HG03159 (cell line): ENCODE results near the gene HERC2.
"Not testable (repeated sequence)": the region's sequence is repeated elsewhere in the genome, so short reads cannot be mapped to it uniquely, and the experiment has no call there.

Experiments
- ATAC-seq: cut with Tn5 transposase; IDR thresholded peaks from one replicate; pipeline ENCODE4 v1.9.1; 2021; ENCODE audit warnings: mild to moderate bottlenecking, moderate library complexity; ENCODE audit not compliant: unreplicated experiment

The HERC2 gene

DNA sequence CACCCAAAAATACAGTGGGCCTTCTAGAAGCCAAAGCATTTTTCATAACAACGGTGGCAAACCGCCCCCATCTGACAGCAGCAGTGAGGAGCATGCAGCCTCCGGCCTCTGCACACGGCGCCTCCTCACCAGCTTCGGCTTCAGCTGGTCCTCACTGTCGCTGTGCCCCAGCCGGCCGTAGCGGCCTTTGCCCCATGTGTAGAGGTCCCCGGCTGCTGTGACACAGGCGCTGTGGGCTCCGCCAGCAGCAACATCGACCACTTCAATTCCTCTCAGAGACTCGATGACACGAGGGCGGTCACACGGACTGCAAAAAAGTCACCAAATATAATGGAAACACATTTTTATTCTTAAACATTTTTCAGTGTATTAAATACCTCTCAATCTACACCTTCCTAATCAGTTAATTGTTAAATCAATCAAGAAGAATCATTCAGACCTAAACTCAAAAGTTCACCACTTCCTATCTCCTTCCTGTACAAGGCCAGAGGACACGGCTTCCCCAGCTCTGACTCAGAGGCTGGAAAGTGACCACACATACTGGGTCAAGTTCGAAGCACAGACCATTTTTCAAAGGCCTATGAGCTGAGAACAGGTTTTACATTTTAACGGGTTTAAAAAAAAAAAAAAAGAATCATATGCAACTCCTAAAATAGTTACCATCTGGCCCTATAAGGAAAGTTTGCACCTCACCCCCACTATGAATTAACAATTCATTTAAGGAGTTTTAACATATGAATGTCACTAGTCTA is 189.3 kb downstream of the HERC2 start:
- ATAC-seq, result no peak

DNA sequence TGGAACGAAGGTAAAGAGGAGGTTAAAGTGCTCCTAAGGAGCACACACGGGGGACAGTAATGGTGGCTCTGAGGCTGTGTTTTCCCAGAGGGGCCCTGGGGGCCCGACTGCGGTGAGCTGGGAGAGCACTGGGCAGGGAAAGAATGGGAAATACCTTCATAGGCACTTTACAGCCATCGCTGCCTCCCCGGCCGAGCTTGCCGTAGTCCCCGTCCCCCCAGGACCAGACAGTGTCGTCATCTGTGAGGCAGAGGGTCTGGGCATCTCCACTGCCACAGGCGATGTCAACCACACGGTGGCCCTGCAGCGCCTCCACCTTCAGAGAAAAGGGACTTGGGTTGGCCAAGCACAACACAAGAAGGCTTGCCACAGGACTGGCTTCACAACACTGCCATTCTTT is 190.0 kb downstream of the HERC2 start:
- ATAC-seq, result no peak

DNA sequence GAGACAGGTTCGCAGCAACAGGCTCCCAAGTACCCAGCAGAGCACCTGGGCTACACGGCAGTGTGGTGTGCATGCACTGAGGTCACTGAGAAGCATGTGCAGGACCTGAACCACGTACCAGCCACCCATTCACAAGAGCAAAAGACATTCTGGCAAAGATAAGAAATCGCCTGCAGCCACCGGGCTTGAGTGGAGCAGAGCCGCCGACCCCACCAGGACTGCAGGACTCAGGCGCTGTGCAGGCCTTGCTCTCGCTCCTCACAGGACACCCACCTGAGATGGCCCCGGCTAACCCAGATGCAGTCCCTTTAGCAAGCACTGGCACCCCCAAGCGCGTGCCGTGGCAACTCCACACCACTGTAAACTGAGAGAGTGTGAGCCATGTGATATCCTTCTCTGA is 190.6 kb downstream of the HERC2 start:
- ATAC-seq, result no peak

- ATAC-seq, result no peak
Measured at GRCh38 chr15:28130651-28131050, 191.3 kb downstream of the HERC2 start.

- no peak for ATAC-seq
Measured at GRCh38 chr15:28129231-28129848, 192.6 kb downstream of the HERC2 start.

GRCh38 chr15:28128031-28128430 is 193.9 kb downstream of the HERC2 start:
- ATAC-seq, result no peak

GRCh38 chr15:28127036-28127435 is 194.9 kb downstream of the HERC2 start:
- no peak for ATAC-seq

- no peak for ATAC-seq
Measured at GRCh38 chr15:28125673-28126651, 196.0 kb downstream of the HERC2 start.

- ATAC-seq, result no peak
Measured at GRCh38 chr15:28124841-28125240, 197.1 kb downstream of the HERC2 start.

GRCh38 chr15:28123408-28124023 is 198.5 kb downstream of the HERC2 start:
- peak; percentile 78 for ATAC-seq

DNA sequence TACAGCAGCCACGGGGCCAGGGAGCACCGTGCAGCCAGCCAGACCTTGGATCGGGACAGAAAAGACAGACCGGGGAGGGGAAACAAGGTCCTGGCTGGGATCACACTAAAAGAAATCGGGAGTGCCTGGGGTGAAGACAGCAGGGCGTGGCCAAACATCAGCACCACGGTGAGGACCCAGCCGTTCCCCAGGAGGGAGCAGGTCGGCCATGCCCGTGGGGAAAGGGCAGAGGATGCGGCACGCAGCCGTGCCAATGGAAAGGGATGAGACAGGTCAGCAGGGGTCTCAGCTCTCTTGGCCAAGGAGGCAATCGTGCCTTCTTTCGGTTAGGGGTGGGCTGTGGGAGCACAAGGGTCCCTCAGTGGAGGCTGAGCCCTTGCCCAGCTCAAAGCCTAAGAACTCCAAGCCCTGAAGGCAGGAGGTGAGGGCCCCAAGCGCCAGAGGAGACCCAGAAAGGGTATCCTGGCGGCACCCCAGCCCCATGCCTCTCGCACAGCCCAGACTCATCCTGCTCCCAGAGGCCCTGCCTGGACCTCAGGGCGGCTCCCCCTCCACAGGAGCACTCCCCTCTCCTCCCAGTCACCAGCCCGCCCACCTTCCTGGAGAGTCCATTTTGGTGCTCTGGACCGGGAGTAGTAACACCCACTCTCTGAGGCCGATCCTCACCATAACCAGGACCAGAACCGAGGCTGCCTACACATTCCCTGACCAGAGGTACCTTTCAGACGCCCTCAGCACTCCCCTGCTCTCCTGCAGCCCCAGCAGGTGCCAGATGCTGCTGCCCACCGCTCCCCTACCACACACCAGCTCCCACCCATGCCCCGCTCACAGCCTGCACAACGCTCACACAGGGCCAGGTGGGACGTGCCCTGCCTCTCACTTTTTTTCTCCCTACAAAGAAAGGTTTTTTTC is 199.7 kb downstream of the HERC2 start:
- ATAC-seq, result no peak

DNA sequence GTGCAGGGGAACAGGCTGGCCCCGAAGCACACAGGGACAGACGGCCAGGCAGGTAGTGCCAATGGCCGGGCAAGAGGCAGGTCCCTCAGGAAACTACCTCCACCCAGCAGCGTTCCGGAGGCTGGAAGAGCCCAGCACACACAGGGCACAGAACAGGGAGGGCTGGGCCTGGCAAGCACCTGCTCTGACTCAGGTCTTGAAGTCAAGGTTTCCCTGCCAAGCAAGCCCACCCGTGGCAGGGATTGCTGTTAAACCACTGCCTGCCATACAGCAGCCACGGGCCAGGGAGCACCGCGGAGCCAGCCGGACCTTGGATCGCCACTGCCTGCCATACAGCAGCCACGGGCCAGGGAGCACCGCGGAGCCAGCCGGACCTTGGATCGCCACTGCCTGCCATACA is 200.4 kb downstream of the HERC2 start:
- not testable (repeated sequence) for ATAC-seq

GRCh38 chr15:28120359-28120640 is 201.7 kb downstream of the HERC2 start:
- ATAC-seq, result no peak

DNA sequence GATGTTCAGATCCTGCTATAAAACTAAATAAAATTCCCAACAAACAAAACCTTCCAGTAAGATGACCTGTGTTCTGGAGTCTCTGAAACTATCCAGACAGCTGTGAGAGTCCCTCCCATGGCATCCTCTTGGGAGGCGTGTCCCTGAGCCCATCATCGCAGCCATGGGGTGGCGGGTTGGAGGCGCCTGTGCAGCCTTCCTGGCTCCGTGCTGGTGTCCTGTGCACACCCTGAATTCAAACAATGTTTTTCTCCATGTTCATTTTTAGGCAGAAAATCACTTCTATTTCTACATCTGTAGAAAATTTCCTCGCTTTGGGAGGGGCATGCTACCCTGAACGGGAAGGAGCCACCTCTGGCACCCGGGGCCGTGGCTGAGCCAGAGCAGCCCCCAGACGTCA is 203.4 kb downstream of the HERC2 start:
- no peak for ATAC-seq

- ATAC-seq, result no peak
Measured at GRCh38 chr15:28118083-28118482, 203.9 kb downstream of the HERC2 start.

- ATAC-seq, result no peak
Measured at GRCh38 chr15:28117432-28117990, 204.5 kb downstream of the HERC2 start.

DNA sequence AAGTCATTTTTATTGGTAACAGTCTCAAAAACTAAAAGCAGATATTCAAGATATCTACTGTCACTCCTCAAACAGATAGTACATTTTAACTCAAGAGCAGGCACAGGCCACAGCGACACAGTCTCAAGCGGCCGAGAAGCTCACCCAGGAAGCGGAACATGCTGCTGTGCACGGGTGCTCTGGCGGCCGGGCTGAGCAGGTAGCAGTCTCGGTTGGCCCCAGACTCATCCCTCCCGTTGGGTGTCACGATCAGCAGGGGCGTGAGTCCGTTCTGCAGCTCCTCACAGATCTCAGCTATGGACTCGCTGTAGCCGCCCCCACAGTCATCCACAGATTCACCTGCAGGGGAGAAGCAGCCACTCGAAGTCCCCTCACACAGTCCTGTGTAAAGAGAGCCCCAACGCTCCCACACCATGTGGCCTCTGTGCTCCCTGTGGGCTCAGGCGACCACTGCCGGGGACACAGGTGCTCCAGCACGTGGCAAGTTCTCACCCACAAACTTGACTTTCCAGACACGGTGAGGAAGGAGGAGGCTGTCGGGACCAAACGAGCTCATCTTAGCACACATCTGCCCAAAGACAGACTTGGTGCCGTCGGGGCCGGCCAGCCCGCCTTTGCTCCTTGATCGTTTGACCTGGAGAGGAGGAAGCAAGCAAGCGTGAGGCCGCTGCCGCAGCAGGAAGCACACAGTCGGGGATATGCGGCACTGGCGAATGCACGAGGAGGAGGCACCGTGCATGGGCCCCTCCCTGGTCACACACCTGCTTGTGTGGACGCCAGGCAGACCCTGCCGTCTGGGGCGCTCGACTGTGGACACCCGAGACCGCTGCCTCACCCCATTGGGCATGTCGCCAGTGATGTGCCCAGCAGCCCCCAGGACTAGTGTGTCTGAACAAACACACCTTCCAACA is 205.2 kb downstream of the HERC2 start:
- ATAC-seq, result no peak

DNA sequence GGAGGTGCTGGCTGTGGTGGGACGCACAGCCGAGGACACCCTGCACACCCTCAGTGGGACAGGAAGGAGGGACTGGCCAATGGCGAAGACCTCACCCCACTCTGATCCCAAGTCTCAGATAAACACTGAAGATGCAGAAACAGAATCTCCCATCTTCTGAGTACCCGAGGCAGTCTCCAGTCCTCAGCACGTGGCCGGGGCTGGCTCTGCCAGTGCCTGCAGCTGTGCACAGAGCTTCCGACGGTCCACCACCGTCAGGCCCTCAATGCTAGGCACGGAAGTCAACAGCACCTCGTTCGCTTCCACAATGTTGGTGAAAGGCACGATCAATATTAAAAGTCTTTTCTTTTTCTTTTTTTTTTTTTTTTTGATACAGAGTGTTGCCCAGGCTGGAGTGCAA is 206.1 kb downstream of the HERC2 start:
- ATAC-seq, result no peak
